CD4-positive, alpha-beta T cell treated with Interleukin-4 for 1 hour (primary cell): Measurements from ENCODE around the gene SLC39A3.

Experiments
- DNase-seq, 2 donors: peaks; one replicate each; pipeline ENCODE4 v3.0.0-alpha.2; 2020 to 2022

SLC39A3 gene

DNA sequence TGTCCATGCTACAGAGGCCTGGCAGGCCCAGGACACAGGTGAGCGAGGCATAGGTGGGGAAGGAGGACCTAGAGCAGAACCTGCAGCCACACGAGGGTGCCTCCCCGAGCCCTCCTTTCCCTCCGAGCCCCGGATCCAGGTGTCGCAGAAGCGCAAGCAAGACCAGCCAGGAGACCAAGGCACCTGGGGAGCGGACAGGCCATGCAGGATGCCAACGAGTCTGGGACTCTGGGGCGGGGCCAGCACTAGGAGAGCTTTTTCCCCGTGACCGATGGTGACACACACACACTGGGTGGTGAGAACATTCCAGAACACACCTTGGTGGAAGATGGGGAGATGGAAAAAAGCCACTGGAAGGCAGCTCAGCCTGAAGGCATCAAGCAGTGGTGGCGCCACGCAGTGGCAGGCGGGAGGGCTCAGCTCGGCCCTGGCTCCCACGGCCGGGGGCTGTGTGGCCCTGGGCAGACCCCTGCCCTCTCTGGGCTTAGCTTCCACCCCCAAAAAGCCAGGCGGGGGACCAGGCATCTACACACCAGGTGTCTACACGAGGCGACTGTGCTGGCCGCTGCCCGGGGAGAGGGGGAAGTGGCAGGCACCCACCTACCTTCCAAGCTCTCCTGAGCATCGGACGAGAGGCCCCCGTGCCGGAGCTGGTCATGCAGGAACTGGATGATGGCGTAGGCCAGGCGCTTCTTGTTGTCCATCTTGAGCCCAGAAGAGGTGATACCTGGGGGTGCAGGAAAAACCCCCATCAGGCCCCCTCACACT, 28.7 kb upstream of the SLC39A3 start:
- DNase-seq, result no peak

GRCh38 chr19:2767688-2768087, 27.9 kb upstream of the SLC39A3 start:
- DNase-seq, result no peak

GRCh38 chr19:2766594-2767372, 27.0 kb upstream of the SLC39A3 start:
- no peak for DNase-seq

GRCh38 chr19:2765376-2765775, 25.6 kb upstream of the SLC39A3 start:
- no peak for DNase-seq

GRCh38 chr19:2764945-2765344, 25.1 kb upstream of the SLC39A3 start:
- no peak for DNase-seq

GRCh38 chr19:2763687-2764086, 23.9 kb upstream of the SLC39A3 start:
- DNase-seq, result no peak

GRCh38 chr19:2762783-2763496, 23.1 kb upstream of the SLC39A3 start:
- DNase-seq, result no peak

DNA sequence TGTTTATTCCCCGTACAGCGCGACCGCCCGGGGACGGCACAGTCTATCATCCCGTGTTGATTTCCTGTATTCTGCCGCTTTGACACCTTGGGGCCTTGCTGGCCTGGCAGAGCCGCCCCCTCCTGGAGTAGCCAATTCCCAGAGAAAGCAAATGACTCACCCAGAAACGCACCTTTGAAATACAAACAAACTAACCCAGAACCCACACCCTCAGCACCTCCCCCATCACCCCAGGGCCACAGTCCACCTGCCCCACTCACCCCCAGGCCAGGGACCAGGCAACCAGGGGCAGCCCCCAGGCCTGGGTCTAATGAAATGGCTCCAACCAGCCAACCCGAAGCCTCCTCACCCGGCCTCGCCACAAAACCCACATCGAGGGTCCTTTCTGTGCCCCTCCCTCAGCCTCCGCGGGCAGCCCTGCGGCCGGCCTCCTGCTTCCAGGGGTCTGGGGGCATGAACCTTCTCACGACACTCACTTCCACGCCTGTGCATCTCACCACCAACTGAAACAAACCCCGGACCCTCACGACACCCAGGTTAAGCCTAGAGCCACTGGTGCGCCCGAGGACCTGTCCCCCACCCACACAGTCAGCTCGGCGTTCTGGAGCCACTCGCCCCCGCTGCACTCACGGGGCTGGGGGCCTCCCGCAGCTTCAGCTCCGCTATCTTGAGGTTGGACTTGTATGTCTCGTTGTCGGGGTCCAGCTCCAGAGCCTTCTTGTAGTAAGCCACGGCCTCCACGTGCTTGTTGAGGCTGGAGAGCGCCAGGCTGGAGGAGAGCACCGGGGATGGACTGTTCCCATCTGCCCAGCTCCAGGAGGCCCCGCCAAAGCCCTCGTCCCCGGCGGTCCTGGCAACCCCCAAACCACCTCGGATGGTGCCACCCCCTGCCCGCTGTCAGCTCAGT, 22.3 kb upstream of the SLC39A3 start:
- DNase-seq, result no peak

GRCh38 chr19:2761309-2761677, 21.5 kb upstream of the SLC39A3 start:
- DNase-seq, result no peak

- DNase-seq, result no peak
Observed at GRCh38 chr19:2759965-2760364, 20.1 kb upstream of the SLC39A3 start.

- DNase-seq, result no peak
Observed at GRCh38 chr19:2759362-2759761, 19.5 kb upstream of the SLC39A3 start.

GRCh38 chr19:2758601-2759313, 18.9 kb upstream of the SLC39A3 start:
- peak in 1 of 2 donors; percentile 19 for DNase-seq

- no peak for DNase-seq
Observed at GRCh38 chr19:2756921-2757881, 17.4 kb upstream of the SLC39A3 start.

GRCh38 chr19:2756477-2756876, 16.7 kb upstream of the SLC39A3 start:
- no peak for DNase-seq

- no peak for DNase-seq
Observed at GRCh38 chr19:2755811-2756210, 16.0 kb upstream of the SLC39A3 start.

- no peak for DNase-seq
Observed at GRCh38 chr19:2755448-2755705, 15.6 kb upstream of the SLC39A3 start.

DNA sequence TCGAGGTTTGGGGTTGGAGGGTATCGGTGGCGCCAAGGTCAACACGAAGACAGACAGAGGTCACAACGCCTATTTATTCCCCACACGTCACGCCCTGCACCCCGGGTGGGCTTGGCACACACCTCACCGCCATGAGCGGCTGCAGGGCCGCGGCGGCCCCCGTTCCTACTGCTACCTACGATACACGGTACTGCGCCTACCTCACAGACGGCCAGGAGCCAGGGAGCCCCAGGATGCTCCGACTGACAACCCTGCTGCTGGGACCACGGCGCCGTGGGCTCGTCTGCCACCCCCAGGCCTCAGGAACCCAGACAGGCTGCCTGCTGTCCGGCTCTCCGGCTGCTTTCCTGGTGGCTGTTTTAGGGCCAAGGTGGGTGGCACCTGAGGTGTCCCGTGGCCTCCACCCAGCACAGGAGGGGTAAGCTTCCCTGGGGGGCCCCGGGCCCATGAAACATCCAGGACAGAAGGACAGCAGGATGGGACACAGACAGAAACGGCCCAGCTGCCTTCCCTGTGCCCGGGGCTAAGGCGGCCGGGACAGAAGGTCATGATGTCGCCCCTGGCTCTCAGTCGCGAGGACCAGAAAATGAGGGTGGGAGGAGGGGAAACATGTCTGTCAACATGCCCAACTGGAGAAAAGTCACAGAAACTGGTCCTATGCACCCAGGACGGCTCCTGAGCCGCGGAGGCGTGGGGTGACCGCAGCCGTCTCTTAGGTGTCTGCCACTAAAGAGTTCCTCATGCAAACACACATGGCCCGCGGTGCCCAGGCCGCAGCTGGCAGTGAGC, 15.0 kb upstream of the SLC39A3 start:
- DNase-seq, result no peak

GRCh38 chr19:2751438-2751830, 11.6 kb upstream of the SLC39A3 start:
- DNase-seq, result no peak

- DNase-seq, result no peak
Observed at GRCh38 chr19:2750808-2751437, 11.1 kb upstream of the SLC39A3 start.

GRCh38 chr19:2747349-2747748, 7.5 kb upstream of the SLC39A3 start:
- no peak for DNase-seq
